SK-N-SH treated with all-trans-retinoic acid at 6 μM for 48 hours (cell line): Measurements from ENCODE around the gene HDDC2.
A peak's percentile ranks its signal among the peaks of the same experiment; 100 is the strongest.
"Not testable (repeated sequence)": the region's sequence is repeated elsewhere in the genome, so short reads cannot be mapped to it uniquely, and the experiment has no call there.

Source experiments
- ATAC-seq: fragments of 200-7000 bp; cut with Tn5 transposase; 3 replicates; pipeline ENCODE4 v1.9.1; 2020; ENCODE audit warnings: mild to moderate bottlenecking, moderate library complexity
- BACH2 ChIP-seq: fragments of 250-450 bp; sonication (Bioruptor Pico); IDR thresholded peaks from 2 replicates; pipeline ENCODE4 v1.9.0; 2021; ENCODE audit warnings: mild to moderate bottlenecking, borderline replicate concordance
- CSDC2 ChIP-seq: fragments of 250-450 bp; sonication (Bioruptor Pico); IDR thresholded peaks from 2 replicates; pipeline ENCODE4 v1.5.0; 2020; ENCODE audit warnings: mild to moderate bottlenecking, moderate library complexity
- ESRRG ChIP-seq: fragments of 250-450 bp; sonication (Bioruptor Pico); IDR thresholded peaks from 2 replicates; pipeline ENCODE4 v1.6.1; 2021; ENCODE audit warnings: mild to moderate bottlenecking
- GLIS3 ChIP-seq: fragments of 250-450 bp; sonication (Bioruptor Pico); IDR thresholded peaks from 2 replicates; pipeline ENCODE4 v1.5.0; 2020; ENCODE audit warnings: mild to moderate bottlenecking, moderate library complexity
- ISL1 ChIP-seq: fragments of 250-450 bp; sonication (Bioruptor Pico); IDR thresholded peaks from 2 replicates; pipeline ENCODE4 v2.1.2; 2022; ENCODE audit warnings: mild to moderate bottlenecking, moderate library complexity
- OSR1 ChIP-seq: fragments of 250-450 bp; sonication (Bioruptor Pico); IDR thresholded peaks from 2 replicates; pipeline ENCODE4 v1.8.0; 2022; ENCODE audit warnings: moderate library complexity, mild to moderate bottlenecking, inconsistent platforms
- PPARA ChIP-seq: fragments of 250-450 bp; sonication (Bioruptor Pico); IDR thresholded peaks from 2 replicates; pipeline ENCODE4 v1.5.0; 2020; ENCODE audit warnings: mild to moderate bottlenecking, borderline replicate concordance
- RARB ChIP-seq: fragments of 250-450 bp; sonication (Bioruptor Pico); IDR thresholded peaks from 2 replicates; pipeline ENCODE4 v1.8.0; 2021; ENCODE audit warnings: mild to moderate bottlenecking, moderate library complexity
- SNAI2 ChIP-seq: fragments of 250-450 bp; sonication (Bioruptor Pico); IDR thresholded peaks from 2 replicates; pipeline ENCODE4 v1.5.0; 2020; ENCODE audit warnings: mild to moderate bottlenecking, moderate library complexity
- TCF4 ChIP-seq: fragments of 250-450 bp; sonication (Bioruptor Pico); IDR thresholded peaks from 2 replicates; pipeline ENCODE4 v1.8.0; 2021; ENCODE audit warnings: mild to moderate bottlenecking, moderate library complexity, borderline replicate concordance
- TOX ChIP-seq: fragments of 250-450 bp; sonication (Bioruptor Pico); IDR thresholded peaks from 2 replicates; pipeline ENCODE4 v1.8.0; 2021; ENCODE audit warnings: mild to moderate bottlenecking, moderate library complexity, borderline replicate concordance
- ZC3H10 ChIP-seq: fragments of 250-450 bp; sonication (Bioruptor Pico); IDR thresholded peaks from 2 replicates; pipeline ENCODE4 v1.5.1; 2021; ENCODE audit warnings: mild to moderate bottlenecking, moderate library complexity
- ZFP3 ChIP-seq: fragments of 250-450 bp; sonication (Bioruptor Pico); IDR thresholded peaks from 2 replicates; pipeline ENCODE4 v1.5.0; 2020; ENCODE audit warnings: mild to moderate bottlenecking, moderate library complexity
- ZFP30 ChIP-seq: fragments of 450-650 bp; formaldehyde crosslinking; IDR thresholded peaks from 2 replicates; pipeline ENCODE4 v1.5.0; 2022; ENCODE audit warnings: mild to moderate bottlenecking, moderate library complexity
- ZNF565 ChIP-seq: fragments of 450-650 bp; formaldehyde crosslinking; conservative IDR thresholded peaks from 2 replicates; pipeline ENCODE4 v1.5.0; 2020; ENCODE audit warnings: low read depth, mild to moderate bottlenecking, moderate library complexity
- ZNF70 ChIP-seq: fragments of 450-650 bp; formaldehyde crosslinking; IDR thresholded peaks from 2 replicates; pipeline ENCODE4 v1.5.0; 2020; ENCODE audit warnings: mild to moderate bottlenecking, moderate library complexity
- ZNF8 ChIP-seq: fragments of 450-650 bp; formaldehyde crosslinking; IDR thresholded peaks from 2 replicates; pipeline ENCODE4 v1.5.0; 2020; ENCODE audit warnings: mild to moderate bottlenecking, moderate library complexity
- TF ChIP-seq, protein P1 (sequence below): fragments of 250-450 bp; sonication (Bioruptor Pico); IDR thresholded peaks from 2 replicates; pipeline ENCODE4 v1.5.0; 2020; ENCODE audit warnings: mild to moderate bottlenecking, moderate library complexity
- TF ChIP-seq, protein P2 (sequence below): fragments of 250-450 bp; sonication (Bioruptor Pico); IDR thresholded peaks from 2 replicates; pipeline ENCODE4 v1.8.0; 2020; ENCODE audit warnings: mild to moderate bottlenecking, moderate library complexity, borderline replicate concordance
- TF ChIP-seq, protein P3 (sequence below): fragments of 250-450 bp; sonication (Bioruptor Pico); IDR thresholded peaks from 2 replicates; pipeline ENCODE4 v1.5.1; 2020; ENCODE audit warnings: low read depth, mild to moderate bottlenecking, moderate library complexity
- TF ChIP-seq, protein P4 (sequence below): fragments of 250-450 bp; sonication (Bioruptor Pico); IDR thresholded peaks from 2 replicates; pipeline ENCODE4 v1.8.0; 2021; ENCODE audit warnings: low read depth, mild to moderate bottlenecking, moderate library complexity, borderline replicate concordance
- TF ChIP-seq, protein P5 (sequence below): fragments of 250-450 bp; sonication (Bioruptor Pico); IDR thresholded peaks from 2 replicates; pipeline ENCODE4 v1.5.1; 2021; ENCODE audit warnings: mild to moderate bottlenecking, moderate library complexity

Gene HDDC2

DNA sequence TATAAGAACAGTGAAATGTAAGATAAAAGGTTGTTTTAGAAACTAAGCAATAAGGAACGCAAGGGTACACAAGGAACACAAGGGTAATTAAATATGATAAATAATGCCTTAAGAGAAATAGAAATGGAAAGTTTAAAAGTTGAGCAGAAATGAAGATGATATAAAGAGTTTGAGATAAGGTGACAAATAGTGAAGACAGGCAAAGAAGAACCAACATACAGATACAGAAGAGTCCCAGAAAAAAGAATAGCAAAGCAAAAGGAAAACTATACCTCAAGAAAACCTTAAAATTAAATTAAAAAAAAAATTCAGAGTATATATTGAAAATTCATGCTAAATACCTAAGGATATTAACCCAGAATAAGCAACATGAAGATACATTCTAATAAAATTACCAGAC lies 16.4 kb downstream of the HDDC2 start:
- TF ChIP-seq ZFP30 (CRISPR knock-in tag) (peak; percentile 43; the same call in 1 of the 2 replicates), PPARA (CRISPR knock-in tag) (no peak)

DNA sequence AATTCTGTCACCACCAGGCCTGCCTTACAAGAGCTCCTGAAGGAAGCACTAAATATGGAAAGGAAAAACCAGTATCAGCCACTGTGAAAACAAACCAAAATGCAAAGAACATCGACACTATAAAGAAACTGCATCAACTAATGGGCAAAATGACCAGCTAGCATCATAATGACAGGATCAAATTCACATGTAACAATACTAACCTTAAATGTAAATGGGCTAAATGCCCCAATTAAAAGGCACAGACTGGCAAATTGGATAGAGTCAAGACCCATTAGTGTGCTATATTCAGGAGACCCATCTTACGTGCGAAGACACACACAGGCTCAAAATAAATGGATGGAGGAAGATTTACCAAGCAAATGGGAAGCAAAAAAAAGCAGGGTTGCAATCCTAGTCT lies 19.3 kb downstream of the HDDC2 start:
- ATAC-seq = not testable (repeated sequence)

More for the DNA sequence above, 16.4 kb downstream of the HDDC2 start:
- ATAC-seq = no peak

DNA sequence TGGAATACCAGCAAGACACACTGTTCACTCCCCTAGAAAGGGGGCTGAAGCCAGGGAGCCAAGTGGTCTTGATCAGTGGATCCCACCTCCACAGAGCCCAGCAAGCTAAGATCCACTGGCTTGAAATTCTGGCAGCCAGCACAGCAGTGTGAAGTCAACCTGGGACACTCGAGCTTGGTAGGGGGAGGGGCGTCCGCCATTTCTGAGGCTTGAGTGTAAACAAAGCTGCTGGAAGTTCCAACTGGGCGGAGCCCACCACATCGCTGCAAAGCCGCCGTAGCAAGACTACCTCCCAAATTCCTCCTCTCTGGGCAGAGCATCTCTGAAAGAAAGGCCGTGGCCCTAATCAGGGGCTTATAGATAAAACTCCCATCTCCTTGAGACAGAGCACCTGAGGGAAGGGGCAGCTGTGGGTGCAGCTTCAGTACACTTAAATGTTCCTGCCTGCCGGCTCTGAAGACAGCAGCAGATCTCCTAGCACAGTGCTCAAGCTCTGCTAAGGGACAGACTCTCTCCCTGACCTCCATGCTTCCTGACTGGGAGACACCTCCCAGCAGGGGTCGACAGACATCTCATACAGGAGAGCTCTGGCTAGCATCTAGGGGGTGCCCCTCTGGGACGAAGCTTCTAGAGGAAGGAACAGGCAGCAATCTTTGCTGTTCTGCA lies 21.3 kb downstream of the HDDC2 start:
- not testable (repeated sequence) for ATAC-seq

DNA sequence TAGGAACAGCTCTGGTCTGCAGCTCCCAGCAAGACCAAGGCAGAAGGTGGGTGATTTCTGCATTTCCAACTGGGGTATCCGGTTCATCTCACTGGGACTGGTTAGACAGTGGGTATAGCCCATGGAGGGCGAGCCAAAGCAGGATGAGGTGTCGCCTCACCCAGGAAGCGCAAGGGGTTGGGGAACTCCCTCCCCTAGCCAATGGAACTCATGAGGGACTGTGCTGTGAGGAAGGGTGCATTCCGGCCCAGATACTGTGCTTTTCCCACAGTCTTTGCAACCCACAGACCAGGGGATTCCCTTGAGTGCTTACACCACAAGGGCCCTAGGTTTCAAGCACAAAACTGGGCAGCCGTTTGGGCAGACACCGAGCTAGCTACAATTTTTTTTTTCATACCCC lies 21.8 kb downstream of the HDDC2 start:
- no peak for ATAC-seq
- TF ChIP-seq ISL1 (CRISPR knock-in tag) = no peak
- TF ChIP-seq ZFP3 (CRISPR knock-in tag) = no peak
- TF ChIP-seq ZNF70 = no peak
- TF ChIP-seq BACH2 (CRISPR knock-in tag) = no peak
- TF ChIP-seq SNAI2 (CRISPR knock-in tag) = no peak
- TF ChIP-seq ZNF8 (CRISPR knock-in tag) = no peak
- TF ChIP-seq ZC3H10 (CRISPR knock-in tag) = no peak
- TF ChIP-seq, protein P1, sequence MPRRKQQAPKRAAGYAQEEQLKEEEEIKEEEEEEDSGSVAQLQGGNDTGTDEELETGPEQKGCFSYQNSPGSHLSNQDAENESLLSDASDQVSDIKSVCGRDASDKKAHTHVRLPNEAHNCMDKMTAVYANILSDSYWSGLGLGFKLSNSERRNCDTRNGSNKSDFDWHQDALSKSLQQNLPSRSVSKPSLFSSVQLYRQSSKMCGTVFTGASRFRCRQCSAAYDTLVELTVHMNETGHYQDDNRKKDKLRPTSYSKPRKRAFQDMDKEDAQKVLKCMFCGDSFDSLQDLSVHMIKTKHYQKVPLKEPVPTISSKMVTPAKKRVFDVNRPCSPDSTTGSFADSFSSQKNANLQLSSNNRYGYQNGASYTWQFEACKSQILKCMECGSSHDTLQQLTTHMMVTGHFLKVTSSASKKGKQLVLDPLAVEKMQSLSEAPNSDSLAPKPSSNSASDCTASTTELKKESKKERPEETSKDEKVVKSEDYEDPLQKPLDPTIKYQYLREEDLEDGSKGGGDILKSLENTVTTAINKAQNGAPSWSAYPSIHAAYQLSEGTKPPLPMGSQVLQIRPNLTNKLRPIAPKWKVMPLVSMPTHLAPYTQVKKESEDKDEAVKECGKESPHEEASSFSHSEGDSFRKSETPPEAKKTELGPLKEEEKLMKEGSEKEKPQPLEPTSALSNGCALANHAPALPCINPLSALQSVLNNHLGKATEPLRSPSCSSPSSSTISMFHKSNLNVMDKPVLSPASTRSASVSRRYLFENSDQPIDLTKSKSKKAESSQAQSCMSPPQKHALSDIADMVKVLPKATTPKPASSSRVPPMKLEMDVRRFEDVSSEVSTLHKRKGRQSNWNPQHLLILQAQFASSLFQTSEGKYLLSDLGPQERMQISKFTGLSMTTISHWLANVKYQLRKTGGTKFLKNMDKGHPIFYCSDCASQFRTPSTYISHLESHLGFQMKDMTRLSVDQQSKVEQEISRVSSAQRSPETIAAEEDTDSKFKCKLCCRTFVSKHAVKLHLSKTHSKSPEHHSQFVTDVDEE (CRISPR knock-in tag) = no peak
- no peak for TF ChIP-seq GLIS3 (CRISPR knock-in tag)
- TF ChIP-seq, protein P2, sequence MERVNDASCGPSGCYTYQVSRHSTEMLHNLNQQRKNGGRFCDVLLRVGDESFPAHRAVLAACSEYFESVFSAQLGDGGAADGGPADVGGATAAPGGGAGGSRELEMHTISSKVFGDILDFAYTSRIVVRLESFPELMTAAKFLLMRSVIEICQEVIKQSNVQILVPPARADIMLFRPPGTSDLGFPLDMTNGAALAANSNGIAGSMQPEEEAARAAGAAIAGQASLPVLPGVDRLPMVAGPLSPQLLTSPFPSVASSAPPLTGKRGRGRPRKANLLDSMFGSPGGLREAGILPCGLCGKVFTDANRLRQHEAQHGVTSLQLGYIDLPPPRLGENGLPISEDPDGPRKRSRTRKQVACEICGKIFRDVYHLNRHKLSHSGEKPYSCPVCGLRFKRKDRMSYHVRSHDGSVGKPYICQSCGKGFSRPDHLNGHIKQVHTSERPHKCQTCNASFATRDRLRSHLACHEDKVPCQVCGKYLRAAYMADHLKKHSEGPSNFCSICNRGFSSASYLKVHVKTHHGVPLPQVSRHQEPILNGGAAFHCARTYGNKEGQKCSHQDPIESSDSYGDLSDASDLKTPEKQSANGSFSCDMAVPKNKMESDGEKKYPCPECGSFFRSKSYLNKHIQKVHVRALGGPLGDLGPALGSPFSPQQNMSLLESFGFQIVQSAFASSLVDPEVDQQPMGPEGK (CRISPR knock-in tag) = no peak
- no peak for TF ChIP-seq TCF4 (CRISPR knock-in tag)
- TF ChIP-seq, protein P3, sequence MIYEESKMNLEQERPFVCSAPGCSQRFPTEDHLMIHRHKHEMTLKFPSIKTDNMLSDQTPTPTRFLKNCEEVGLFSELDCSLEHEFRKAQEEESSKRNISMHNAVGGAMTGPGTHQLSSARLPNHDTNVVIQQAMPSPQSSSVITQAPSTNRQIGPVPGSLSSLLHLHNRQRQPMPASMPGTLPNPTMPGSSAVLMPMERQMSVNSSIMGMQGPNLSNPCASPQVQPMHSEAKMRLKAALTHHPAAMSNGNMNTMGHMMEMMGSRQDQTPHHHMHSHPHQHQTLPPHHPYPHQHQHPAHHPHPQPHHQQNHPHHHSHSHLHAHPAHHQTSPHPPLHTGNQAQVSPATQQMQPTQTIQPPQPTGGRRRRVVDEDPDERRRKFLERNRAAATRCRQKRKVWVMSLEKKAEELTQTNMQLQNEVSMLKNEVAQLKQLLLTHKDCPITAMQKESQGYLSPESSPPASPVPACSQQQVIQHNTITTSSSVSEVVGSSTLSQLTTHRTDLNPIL (CRISPR knock-in tag) = no peak
- TF ChIP-seq ZNF565 (CRISPR knock-in tag) = no peak
- TF ChIP-seq OSR1 (CRISPR knock-in tag) = no peak
- TF ChIP-seq ZFP30 (CRISPR knock-in tag) = no peak
- TF ChIP-seq RARB (CRISPR knock-in tag) = no peak
- TF ChIP-seq, protein P4, sequence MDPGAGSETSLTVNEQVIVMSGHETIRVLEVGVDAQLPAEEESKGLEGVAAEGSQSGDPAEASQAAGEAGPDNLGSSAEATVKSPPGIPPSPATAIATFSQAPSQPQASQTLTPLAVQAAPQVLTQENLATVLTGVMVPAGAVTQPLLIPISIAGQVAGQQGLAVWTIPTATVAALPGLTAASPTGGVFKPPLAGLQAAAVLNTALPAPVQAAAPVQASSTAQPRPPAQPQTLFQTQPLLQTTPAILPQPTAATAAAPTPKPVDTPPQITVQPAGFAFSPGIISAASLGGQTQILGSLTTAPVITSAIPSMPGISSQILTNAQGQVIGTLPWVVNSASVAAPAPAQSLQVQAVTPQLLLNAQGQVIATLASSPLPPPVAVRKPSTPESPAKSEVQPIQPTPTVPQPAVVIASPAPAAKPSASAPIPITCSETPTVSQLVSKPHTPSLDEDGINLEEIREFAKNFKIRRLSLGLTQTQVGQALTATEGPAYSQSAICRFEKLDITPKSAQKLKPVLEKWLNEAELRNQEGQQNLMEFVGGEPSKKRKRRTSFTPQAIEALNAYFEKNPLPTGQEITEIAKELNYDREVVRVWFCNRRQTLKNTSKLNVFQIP (CRISPR knock-in tag) = no peak
- TF ChIP-seq CSDC2 (CRISPR knock-in tag) = no peak
- no peak for TF ChIP-seq TOX (CRISPR knock-in tag)

DNA sequence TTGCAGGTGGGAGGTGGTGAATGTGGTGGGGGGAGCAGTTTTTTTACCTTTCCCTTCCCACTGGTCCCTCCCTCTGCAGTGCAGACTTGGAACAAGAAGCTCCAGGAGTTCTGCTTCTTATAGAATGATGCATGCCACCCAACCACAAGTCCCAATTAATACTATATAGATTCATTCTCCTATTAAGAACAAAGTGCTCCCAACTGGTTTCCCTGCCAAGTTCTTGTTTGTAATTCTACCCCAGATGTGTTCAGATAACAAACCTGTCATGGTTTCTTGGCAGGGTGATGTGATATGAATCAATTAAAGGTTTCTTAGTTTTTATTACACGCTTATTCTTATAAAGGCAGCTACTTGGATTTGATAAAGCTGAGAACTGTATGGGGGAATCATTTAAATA lies 23.9 kb downstream of the HDDC2 start:
- no peak for ATAC-seq
- TF ChIP-seq BACH2 (CRISPR knock-in tag) = no peak
- TF ChIP-seq ISL1 (CRISPR knock-in tag) = no peak
- no peak for TF ChIP-seq ZNF8 (CRISPR knock-in tag)
- TF ChIP-seq OSR1 (CRISPR knock-in tag) = no peak
- no peak for TF ChIP-seq PPARA (CRISPR knock-in tag)
- no peak for TF ChIP-seq ZC3H10 (CRISPR knock-in tag)
- TF ChIP-seq, protein P5, sequence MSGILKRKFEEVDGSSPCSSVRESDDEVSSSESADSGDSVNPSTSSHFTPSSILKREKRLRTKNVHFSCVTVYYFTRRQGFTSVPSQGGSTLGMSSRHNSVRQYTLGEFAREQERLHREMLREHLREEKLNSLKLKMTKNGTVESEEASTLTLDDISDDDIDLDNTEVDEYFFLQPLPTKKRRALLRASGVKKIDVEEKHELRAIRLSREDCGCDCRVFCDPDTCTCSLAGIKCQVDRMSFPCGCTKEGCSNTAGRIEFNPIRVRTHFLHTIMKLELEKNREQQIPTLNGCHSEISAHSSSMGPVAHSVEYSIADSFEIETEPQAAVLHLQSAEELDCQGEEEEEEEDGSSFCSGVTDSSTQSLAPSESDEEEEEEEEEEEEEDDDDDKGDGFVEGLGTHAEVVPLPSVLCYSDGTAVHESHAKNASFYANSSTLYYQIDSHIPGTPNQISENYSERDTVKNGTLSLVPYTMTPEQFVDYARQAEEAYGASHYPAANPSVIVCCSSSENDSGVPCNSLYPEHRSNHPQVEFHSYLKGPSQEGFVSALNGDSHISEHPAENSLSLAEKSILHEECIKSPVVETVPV (CRISPR knock-in tag) = no peak
- TF ChIP-seq ZFP30 (CRISPR knock-in tag) = no peak
- TF ChIP-seq ESRRG (CRISPR knock-in tag) = no peak
- TF ChIP-seq TCF4 (CRISPR knock-in tag) = no peak
- no peak for TF ChIP-seq ZFP3 (CRISPR knock-in tag)
- TF ChIP-seq, protein P2 (CRISPR knock-in tag) = no peak
- no peak for TF ChIP-seq ZNF70
